ENCODE results near the gene MYL9.

DNA sequence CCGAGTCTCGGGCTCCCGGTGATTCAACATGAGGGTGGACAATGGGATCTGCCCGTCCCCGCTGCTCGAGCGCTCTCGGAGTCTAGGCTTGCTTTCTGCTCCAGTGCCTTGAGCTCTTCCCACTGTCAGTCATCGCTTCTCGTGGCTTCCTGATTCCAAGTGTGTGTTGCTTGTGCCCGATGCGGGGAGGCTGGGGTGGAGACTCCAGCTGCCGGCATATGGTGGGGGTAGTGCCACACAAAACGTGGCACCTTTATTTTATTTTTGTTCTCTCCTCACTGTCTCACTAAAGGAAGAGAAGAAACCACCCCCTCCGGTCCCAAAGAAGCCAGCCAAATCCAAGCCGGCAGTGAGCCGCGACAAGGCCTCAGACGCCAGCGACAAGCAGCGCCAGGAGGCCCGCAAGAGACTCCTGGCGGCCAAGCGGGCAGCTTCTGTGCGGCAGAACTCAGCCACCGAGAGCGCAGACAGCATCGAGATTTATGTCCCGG, 14.8 kb upstream of the MYL9 start:
- TF ChIP-seq, protein P1, sequence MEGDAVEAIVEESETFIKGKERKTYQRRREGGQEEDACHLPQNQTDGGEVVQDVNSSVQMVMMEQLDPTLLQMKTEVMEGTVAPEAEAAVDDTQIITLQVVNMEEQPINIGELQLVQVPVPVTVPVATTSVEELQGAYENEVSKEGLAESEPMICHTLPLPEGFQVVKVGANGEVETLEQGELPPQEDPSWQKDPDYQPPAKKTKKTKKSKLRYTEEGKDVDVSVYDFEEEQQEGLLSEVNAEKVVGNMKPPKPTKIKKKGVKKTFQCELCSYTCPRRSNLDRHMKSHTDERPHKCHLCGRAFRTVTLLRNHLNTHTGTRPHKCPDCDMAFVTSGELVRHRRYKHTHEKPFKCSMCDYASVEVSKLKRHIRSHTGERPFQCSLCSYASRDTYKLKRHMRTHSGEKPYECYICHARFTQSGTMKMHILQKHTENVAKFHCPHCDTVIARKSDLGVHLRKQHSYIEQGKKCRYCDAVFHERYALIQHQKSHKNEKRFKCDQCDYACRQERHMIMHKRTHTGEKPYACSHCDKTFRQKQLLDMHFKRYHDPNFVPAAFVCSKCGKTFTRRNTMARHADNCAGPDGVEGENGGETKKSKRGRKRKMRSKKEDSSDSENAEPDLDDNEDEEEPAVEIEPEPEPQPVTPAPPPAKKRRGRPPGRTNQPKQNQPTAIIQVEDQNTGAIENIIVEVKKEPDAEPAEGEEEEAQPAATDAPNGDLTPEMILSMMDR (conservative IDR thresholded peaks at IDR 0.05; ENCODE audit: low read length), result no peak
- no peak for TF ChIP-seq EZH2phosphoT487 (IDR thresholded peaks at IDR 0.05; ENCODE audit: borderline replicate concordance, low read depth, low read length)
